GM12878 (cell line): ENCODE measurements around the gene EML1. TPM values are rescaled to one million over a fixed set of nuclear protein-coding genes. Genes with fewer than 3 reads are reported as not detected.

Experiments
- ATAC-seq: fragments of 200-7000 bp; cut with Tn5 transposase; 3 replicates; pipeline ENCODE4 v1.9.1; 2020; ENCODE audit warnings: mild to moderate bottlenecking, moderate library complexity
- BruUV-seq: library from RNA; stranded (reverse); fragments of 400-500 nt; replicated peaks from 2 replicates; lab custom pipeline; 2021; lab: Mats Ljungman, UMichigan
- CTCF ChIA-PET: fragments of 300-600 bp; sonication (Branson Sonifier 250); formaldehyde crosslinking; extraction: SDS; loops from one replicate; lab custom pipeline; 2021; ENCODE audit warnings: inconsistent platforms; lab: Yijun Ruan, JAX
- POLR2A ChIA-PET: fragments of 350-600 bp; formaldehyde crosslinking; extraction: SDS; loops from one replicate; lab custom pipeline; 2021; ENCODE audit warnings: inconsistent platforms; lab: Charles Lee
- RAD21 ChIA-PET: fragments of 300-600 bp; sonication (Branson Sonifier 250); formaldehyde crosslinking; loops from one replicate; lab custom pipeline; 2023; ENCODE audit warnings: antibody characterized with exemption; ENCODE audit not compliant: unreplicated experiment; lab: Charles Lee
- SMC1A ChIA-PET: fragments of 300-600 bp; sonication (Branson Sonifier 250); formaldehyde crosslinking; loops from one replicate; lab custom pipeline; 2023; ENCODE audit not compliant: unreplicated experiment, uncharacterized antibody; lab: Charles Lee
- DNase-seq: peaks from one replicate; pipeline ENCODE4 v3.0.0-alpha.2; 2011; ENCODE audit warnings: low read depth, low spot score
- FAIRE-seq: peaks from 3 replicates; lab custom pipeline; 2011; peaks lifted over from hg19 to GRCh38; lab: Jason Lieb, UNC
- H2AFZ ChIP-seq: 2 replicates; pipeline ENCODE4 v1.6.0; 2011; ENCODE audit warnings: low read depth, low read length, control low read depth; ENCODE audit not compliant: control insufficient read depth
- H3K27ac ChIP-seq: 2 replicates; pipeline ENCODE4 v1.5.1; 2011; ENCODE audit warnings: control low read depth; ENCODE audit not compliant: control insufficient read depth, insufficient read depth
- H3K27me3 ChIP-seq, 2 experiments: replicated peaks in 1 of 2; 2 replicates each; pipeline versions ENCODE4 v1.6.0 to v1.6.1; 2011; ENCODE audit warnings: low read length in 1 of 2; ENCODE audit not compliant: control insufficient read depth in 2 of 2, insufficient read depth in 2 of 2
- H3K36me3 ChIP-seq, 2 experiments: 2 replicates each; pipeline ENCODE4 v1.5.1; 2011; ENCODE audit warnings: low read length in 1 of 2; ENCODE audit not compliant: control insufficient read depth in 2 of 2, insufficient read depth in 2 of 2
- H3K4me1 ChIP-seq: 2 replicates; pipeline ENCODE4 v1.6.1; 2011; ENCODE audit warnings: mild to moderate bottlenecking, low read length, moderate library complexity, mixed read lengths; ENCODE audit not compliant: control insufficient read depth, insufficient read depth
- H3K4me2 ChIP-seq: 2 replicates; pipeline ENCODE4 v1.6.0; 2011; ENCODE audit warnings: control low read depth; ENCODE audit not compliant: control insufficient read depth, insufficient read depth
- H3K4me3 ChIP-seq: fragments of 200-600 bp; sonication (generic); 2 replicates; pipeline ENCODE4 v1.5.1; 2016
- H3K79me2 ChIP-seq: 2 replicates; pipeline ENCODE4 v1.6.0; 2011; ENCODE audit warnings: low read length; ENCODE audit not compliant: control insufficient read depth, insufficient read depth
- H3K9ac ChIP-seq: 2 replicates; pipeline ENCODE4 v1.8.0; 2011; ENCODE audit warnings: low read length, control low read depth, mixed read lengths; ENCODE audit not compliant: control insufficient read depth, insufficient read depth
- H3K9me3 ChIP-seq: replicated peaks from 3 replicates; pipeline ENCODE4 v1.5.1; 2011; ENCODE audit warnings: mild to moderate bottlenecking, low read length; ENCODE audit not compliant: control insufficient read depth, insufficient read depth
- H4K20me1 ChIP-seq: 2 replicates; pipeline ENCODE4 v1.6.0; 2011; ENCODE audit not compliant: control insufficient read depth, insufficient read depth
- CBX3 ChIP-seq: fragments of 200-600 bp; sonication (generic); IDR thresholded peaks from 2 replicates; pipeline ENCODE4 v1.6.1; 2016; ENCODE audit warnings: low read depth, borderline replicate concordance
- JUND ChIP-seq: IDR thresholded peaks from 2 replicates; pipeline ENCODE4 v1.6.1; 2012; ENCODE audit warnings: low read depth, mild to moderate bottlenecking, low read length, improper control_type of control experiment, moderate library complexity
- LARP7 ChIP-seq: fragments of 450-650 bp; IDR thresholded peaks from 2 replicates; pipeline ENCODE4 v1.6.1; 2017; ENCODE audit warnings: mild to moderate bottlenecking
- MEF2B ChIP-seq: fragments of 450-650 bp; IDR thresholded peaks from 2 replicates; pipeline ENCODE4 v1.6.1; 2018; ENCODE audit warnings: mild to moderate bottlenecking, moderate library complexity; ENCODE audit not compliant: partially characterized antibody, poor library complexity, severe bottlenecking
- MXI1 ChIP-seq: fragments of 150-350 bp; IDR thresholded peaks from 2 replicates; pipeline ENCODE4 v1.6.1; 2011; ENCODE audit warnings: low read depth, mild to moderate bottlenecking, inconsistent platforms, low read length, improper control_type of control experiment
- MYB ChIP-seq: fragments of 150-350 bp; IDR thresholded peaks from 2 replicates; pipeline ENCODE4 v1.6.1; 2014; ENCODE audit warnings: mild to moderate bottlenecking, low read depth, low read length, borderline replicate concordance
- MYC ChIP-seq: IDR thresholded peaks from 2 replicates; pipeline ENCODE4 v1.6.1; 2011; ENCODE audit warnings: mild to moderate bottlenecking, low read length, moderate library complexity, inconsistent platforms; ENCODE audit not compliant: insufficient read depth, insufficient replicate concordance, insufficient read length, severe bottlenecking
- NFYA ChIP-seq: IDR thresholded peaks from 2 replicates; pipeline ENCODE4 v1.6.1; 2011; ENCODE audit warnings: low read depth, mild to moderate bottlenecking, low read length, improper control_type of control experiment, borderline replicate concordance
- RCOR1 ChIP-seq: conservative IDR thresholded peaks from 2 replicates; pipeline ENCODE4 v1.6.1; 2012; ENCODE audit warnings: low read depth, low read length, improper control_type of control experiment
- SP1 ChIP-seq: IDR thresholded peaks from one replicate; pipeline ENCODE4 v1.6.1; 2011; ENCODE audit warnings: low read depth, low read length
- TARDBP ChIP-seq: IDR thresholded peaks from 2 replicates; pipeline ENCODE4 v1.6.1; 2016; ENCODE audit warnings: borderline replicate concordance
- TCF7 ChIP-seq: IDR thresholded peaks from 2 replicates; pipeline ENCODE4 v1.6.1; 2014; ENCODE audit warnings: antibody characterized with exemption, borderline replicate concordance
- YBX1 ChIP-seq: fragments of 450-650 bp; IDR thresholded peaks from 2 replicates; pipeline ENCODE4 v1.6.1; 2016; ENCODE audit warnings: antibody characterized with exemption
- ZNF384 ChIP-seq: IDR thresholded peaks from 2 replicates; pipeline ENCODE4 v1.6.1; 2012; ENCODE audit warnings: low read depth, mild to moderate bottlenecking, low read length, improper control_type of control experiment, borderline replicate concordance
- WGBS: methylation state at CpG from one replicate; pipeline ENCODE4 v1.1.6; 2016; ENCODE audit warnings: low lambda C conversion rate; ENCODE audit not compliant: insufficient replicate concordance, insufficient coverage; ENCODE audit errors: missing lambda C conversion rate; 5-methylcytosine and 5-hydroxymethylcytosine counted together
- in situ Hi-C: fragments of 300-500 bp; cut with MboI; formaldehyde crosslinking; loops from 9 replicates; pipeline ENCODE4 v1.14.3; 2018; ENCODE audit warnings: mixed read lengths
- intact Hi-C: fragments of 100-400 bp; cut with micrococcal nuclease; formaldehyde crosslinking; loops from one replicate; pipeline ENCODE4 v1.14.2; 2022; ENCODE audit not compliant: unreplicated experiment
- polyA plus RNA-seq, 11 experiments: library from polyadenylated mRNA; depleted of rRNA in 4 of 11; unstranded in 6 of 11; stranded (reverse) in 5 of 11; fragments of >200 nt; fragmentation: Nextera tagmentation in 4 of 11; fragmentation: Illumina TruSeq in 1 of 11; extraction: Ambion mirVana in 4 of 11; extraction: Trizol in 1 of 11; gene quantifications; 1 replicate in 1 of 11; 2 replicates in 10 of 11; pipeline versions ENCODE4 v1.2.1 to v1.2.3, GENCODE V29; 2011 to 2016; ENCODE audit warnings: inconsistent platforms in 2 of 11, missing spikeins in 2 of 11, low read depth in 1 of 11
- total RNA-seq, 4 experiments: library from RNA; depleted of rRNA in 3 of 4; stranded (reverse); fragments of >200 nt in 3 of 4; fragmentation: Illumina TruSeq in 1 of 4; extraction: Trizol in 1 of 4; gene quantifications; 2 replicates each; pipeline versions ENCODE4 v1.2.1 to v1.2.3, GENCODE V29; 2013 to 2021
- TF ChIP-seq, protein P1 (sequence below): IDR thresholded peaks from 2 replicates; pipeline ENCODE4 v1.6.1; 2012; ENCODE audit warnings: low read depth, low read length, improper control_type of control experiment
- TF ChIP-seq, protein P2 (sequence below): fragments of 450-650 bp; IDR thresholded peaks from 2 replicates; pipeline ENCODE4 v1.6.1; 2017; ENCODE audit warnings: low read depth, mild to moderate bottlenecking, moderate library complexity

EML1 gene
- total and polyA plus RNA-seq, 10 of the 15 experiments (the other 5 are each of a cell fraction or from before 2014, with no cell fraction given): 0.05 to 3.4 (median 0.11) TPM; not detected in 3

DNA sequence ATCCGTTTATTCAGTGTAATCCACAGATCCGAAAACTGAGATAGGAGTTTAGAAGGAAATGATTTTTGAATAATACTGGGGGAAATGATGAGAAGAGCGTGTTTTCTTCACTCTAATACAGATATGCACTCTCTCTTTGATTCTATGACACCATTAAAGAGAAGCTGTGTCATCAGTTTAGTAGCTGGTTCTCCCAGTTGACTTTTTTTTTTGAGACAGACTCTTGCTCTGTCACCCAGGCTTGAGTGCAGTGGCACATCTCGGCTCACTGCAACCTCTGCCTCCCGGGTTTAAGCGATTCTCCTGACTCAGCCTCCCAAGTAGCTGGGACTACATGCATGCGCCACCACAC lies 48.4 kb upstream of the EML1 start:
- ATAC-seq (no peak), DNase-seq (no peak), FAIRE-seq (no peak)
- Histone ChIP-seq H3K4me1 (no peaks in the 10 kb centered on the region), H3K27ac (no peak overlapping the region), H3K4me3 (no peak overlapping the region), H3K9me3 (no peaks in the 10 kb centered on the region), H4K20me1 (no peaks in the 10 kb centered on the region), H2AFZ (no peak overlapping the region), H3K79me2 (no peaks in the 10 kb centered on the region), H3K36me3 (no peaks in the 10 kb centered on the region), H3K27me3 (peaks cover 0 to 2% of the 10 kb centered on the region in 2 experiments; a peak in 2 of 4 replicates), H3K4me2 (no peak overlapping the region), H3K9ac (no peak overlapping the region)
- WGBS: 30% methylated on average over 7 of the region's 7 CpGs
- ChIA-PET RAD21 (no interaction called here), SMC1A (no interaction called here), POLR2A (no interaction called here), CTCF (interaction anchor here (0.8 to 1.6 kb wide), 2 partner anchors 15 to 141 kb away, joined by 3 to 5 read pairs; no protein-coding TSS in a partner anchor)
- no peak for TF ChIP-seq TARDBP
- no peak for TF ChIP-seq MYC
- no peak for TF ChIP-seq RCOR1
- intact Hi-C loops: no loop called here
- no TSS peak for BruUV-seq
- in situ Hi-C loops: no loop called here

DNA sequence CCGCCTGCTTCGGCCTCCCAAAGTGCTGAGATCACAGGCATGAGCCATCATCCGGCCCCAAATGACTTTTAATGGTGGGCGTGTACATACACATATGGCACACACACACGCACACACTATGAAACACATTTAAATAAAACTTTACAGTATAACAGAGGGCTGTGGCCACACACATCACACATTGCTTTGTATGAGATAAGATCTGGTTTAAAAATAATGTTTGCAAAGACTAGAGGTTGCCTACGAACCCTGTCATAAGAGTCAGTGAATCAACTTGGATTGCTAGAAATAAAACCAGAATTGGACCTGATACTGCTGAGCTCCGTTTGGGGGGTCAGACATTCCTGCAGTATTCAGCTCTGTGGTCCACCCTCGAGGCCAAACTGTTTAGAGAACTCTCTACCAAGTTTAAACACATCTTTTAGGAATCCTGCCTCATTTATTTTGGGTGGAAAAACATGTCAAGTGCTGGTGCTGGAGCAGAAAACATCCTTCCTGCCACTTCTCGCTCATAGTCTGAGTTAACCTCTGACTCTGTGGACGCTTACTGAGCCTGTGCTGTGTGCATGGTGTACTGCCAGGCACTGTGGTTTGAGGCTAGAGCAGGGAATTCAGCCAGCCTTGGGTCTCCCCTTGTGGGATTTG lies 47.8 kb upstream of the EML1 start:
- ATAC-seq: no peak
- Histone ChIP-seq H3K79me2 (no peaks in the 10 kb centered on the region), H3K4me1 (no peaks in the 10 kb centered on the region), H3K36me3 (no peaks in the 10 kb centered on the region), H4K20me1 (no peaks in the 10 kb centered on the region), H3K27me3 (peaks cover 0 to 2% of the 10 kb centered on the region in 2 experiments; a peak in 2 of 4 replicates), H3K9me3 (no peaks in the 10 kb centered on the region), H3K4me3 (no peak overlapping the region), H2AFZ (no peak overlapping the region), H3K27ac (no peak overlapping the region), H3K9ac (no peak overlapping the region), H3K4me2 (no peak overlapping the region)
- no peak for DNase-seq
- ChIA-PET RAD21 (no interaction called here), POLR2A (no interaction called here), SMC1A (no interaction called here), CTCF (interaction anchor here (0.8 to 1.6 kb wide), 2 partner anchors 15 to 140 kb away, joined by 3 to 5 read pairs; no protein-coding TSS in a partner anchor)
- 31% methylated on average over 10 of the region's 10 CpGs for WGBS
- BruUV-seq: no TSS peak
- no peak for FAIRE-seq
- intact Hi-C loops: no loop called here
- in situ Hi-C loops: no loop called here
- TF ChIP-seq MYB (no peak), ZNF384 (no peak), NFYA (no peak), LARP7 (no peak), MXI1 (no peak), MEF2B (no peak), CBX3 (no peak), SP1 (no peak), TCF7 (no peak), YBX1 (no peak), JUND (no peak)
- TF ChIP-seq, protein P1, sequence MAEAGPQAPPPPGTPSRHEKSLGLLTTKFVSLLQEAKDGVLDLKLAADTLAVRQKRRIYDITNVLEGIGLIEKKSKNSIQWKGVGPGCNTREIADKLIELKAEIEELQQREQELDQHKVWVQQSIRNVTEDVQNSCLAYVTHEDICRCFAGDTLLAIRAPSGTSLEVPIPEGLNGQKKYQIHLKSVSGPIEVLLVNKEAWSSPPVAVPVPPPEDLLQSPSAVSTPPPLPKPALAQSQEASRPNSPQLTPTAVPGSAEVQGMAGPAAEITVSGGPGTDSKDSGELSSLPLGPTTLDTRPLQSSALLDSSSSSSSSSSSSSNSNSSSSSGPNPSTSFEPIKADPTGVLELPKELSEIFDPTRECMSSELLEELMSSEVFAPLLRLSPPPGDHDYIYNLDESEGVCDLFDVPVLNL: no peak
- TF ChIP-seq, protein P2, sequence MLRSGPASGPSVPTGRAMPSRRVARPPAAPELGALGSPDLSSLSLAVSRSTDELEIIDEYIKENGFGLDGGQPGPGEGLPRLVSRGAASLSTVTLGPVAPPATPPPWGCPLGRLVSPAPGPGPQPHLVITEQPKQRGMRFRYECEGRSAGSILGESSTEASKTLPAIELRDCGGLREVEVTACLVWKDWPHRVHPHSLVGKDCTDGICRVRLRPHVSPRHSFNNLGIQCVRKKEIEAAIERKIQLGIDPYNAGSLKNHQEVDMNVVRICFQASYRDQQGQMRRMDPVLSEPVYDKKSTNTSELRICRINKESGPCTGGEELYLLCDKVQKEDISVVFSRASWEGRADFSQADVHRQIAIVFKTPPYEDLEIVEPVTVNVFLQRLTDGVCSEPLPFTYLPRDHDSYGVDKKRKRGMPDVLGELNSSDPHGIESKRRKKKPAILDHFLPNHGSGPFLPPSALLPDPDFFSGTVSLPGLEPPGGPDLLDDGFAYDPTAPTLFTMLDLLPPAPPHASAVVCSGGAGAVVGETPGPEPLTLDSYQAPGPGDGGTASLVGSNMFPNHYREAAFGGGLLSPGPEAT: no peak
